Esophagus squamous epithelium (tissue), 5 donors: ENCODE data around the gene SAA2. TPM values are rescaled to one million over a fixed set of nuclear protein-coding genes. Genes with fewer than 3 reads are reported as not detected.
"Not testable (repeated sequence)": the region's sequence is repeated elsewhere in the genome, so short reads cannot be mapped to it uniquely, and the experiment has no call there.

Source experiments
- DNase-seq: peaks from one replicate; lab custom pipeline; 2025; lab: John Stamatoyannopoulos, UW
- H3K27ac ChIP-seq, 4 donors: fragments of 200-600 bp; sonication (generic); one replicate each; pipeline ENCODE4 v1.5.1; 2016 to 2019; ENCODE audit warnings: mild to moderate bottlenecking in 1 of 4
- H3K27me3 ChIP-seq, 4 donors: fragments of 200-600 bp; sonication (generic); 1 replicate in 3 of 4; 2 replicates in 1 of 4; pipeline versions ENCODE4 v1.5.1 to v1.6.0; 2017 to 2021; ENCODE audit warnings: antibody characterized with exemption in 1 of 4
- H3K36me3 ChIP-seq, 3 donors: fragments of 200-600 bp; sonication (generic); one replicate each; pipeline ENCODE4 v1.5.1; 2016 to 2019
- H3K4me1 ChIP-seq, 3 donors: fragments of 200-600 bp; sonication (generic); one replicate each; pipeline ENCODE4 v1.5.1; 2017 to 2019
- H3K4me3 ChIP-seq, 4 donors: fragments of 200-600 bp; sonication (generic); 1 replicate in 3 of 4; 2 replicates in 1 of 4; pipeline ENCODE4 v1.5.1; 2016 to 2019; ENCODE audit warnings: mild to moderate bottlenecking in 2 of 4, moderate library complexity in 1 of 4
- H3K9me3 ChIP-seq, 3 donors: fragments of 200-600 bp; sonication (generic); one replicate each; pipeline ENCODE4 v1.5.1; 2016 to 2019
- CTCF ChIP-seq, 6 experiments: fragments of 450-650 bp in 4 of 6; fragments of 200-600 bp in 2 of 6; sonication (generic) in 2 of 6; IDR thresholded peaks; one replicate each; pipeline ENCODE4 v1.5.1; 2016 to 2019; ENCODE audit warnings: antibody characterized with exemption in 6 of 6, mild to moderate bottlenecking in 4 of 6, moderate library complexity in 4 of 6
- POLR2A ChIP-seq, 4 donors: fragments of 450-650 bp; IDR thresholded peaks; one replicate each; pipeline ENCODE4 v1.6.1; 2017; ENCODE audit warnings: antibody characterized with exemption in 4 of 4, mild to moderate bottlenecking in 4 of 4, moderate library complexity in 3 of 4
- WGBS, 2 donors: methylation state at CpG; one replicate each; pipeline ENCODE4 v1.1.5; 2018; 5-methylcytosine and 5-hydroxymethylcytosine counted together
- intact Hi-C: fragments of 100-400 bp; cut with DNase I; formaldehyde crosslinking; loops from one replicate; pipeline ENCODE4 v1.15.0; 2022
- total RNA-seq, 4 donors: library from RNA; depleted of rRNA; stranded (reverse); fragments of >200 nt; gene quantifications; one replicate each; pipeline ENCODE4 v1.1.0, GENCODE V29; 2016
- donor health status: DM: yes; HTN: yes; CAD: no.

The SAA2 gene
- total RNA-seq, 4 donors from 2014 or later = 5.4 to 79.8 (median 12.9) TPM; not detected in 1

- Histone ChIP-seq H3K4me1 (no peaks in the 10 kb centered on the region), H3K9me3 (no peaks in the 10 kb centered on the region), H3K27me3 (no peaks in the 10 kb centered on the region), H3K27ac (no peak overlapping the region), H3K4me3 (no peak overlapping the region), H3K36me3 (peaks cover 7 to 94% (median 21%) of the 10 kb centered on the region in 3 donors)
- intact Hi-C loops = no loop called here
- TF ChIP-seq CTCF (IDR thresholded peaks at IDR 0.05) (no peak), POLR2A (IDR thresholded peaks at IDR 0.05) (no peak)
- WGBS, 2 donors = 92 to 93% methylated on average over 2 of the region's 2 CpGs
- no peak for DNase-seq
Measured at GRCh38 chr11:18282626-18283025, 34.2 kb upstream of the SAA2 start.

- 58 to 60% methylated on average over 4 of the region's 4 CpGs for WGBS, 2 donors
- TF ChIP-seq POLR2A (IDR thresholded peaks at IDR 0.05) (no peak), CTCF (IDR thresholded peaks at IDR 0.05) (no peak)
- Histone ChIP-seq H3K27me3 (no peaks in the 10 kb centered on the region), H3K4me1 (no peaks in the 10 kb centered on the region), H3K36me3 (peaks cover 0 to 82% (median 12%) of the 10 kb centered on the region in 3 donors), H3K9me3 (no peaks in the 10 kb centered on the region), H3K27ac (no peak overlapping the region), H3K4me3 (no peak overlapping the region)
- intact Hi-C loops = no loop called here
- DNase-seq = no peak
Measured at GRCh38 chr11:18280438-18281045, 32.1 kb upstream of the SAA2 start.

GRCh38 chr11:18277565-18278271 is 29.2 kb upstream of the SAA2 start:
- no peak for DNase-seq
- peaks cover 0 to 60% (median 9%) of the 10 kb centered on the region in 3 donors for H3K36me3 ChIP-seq
- H3K27ac ChIP-seq = peak overlapping the region in 2 of 4 donors; percentile 21 to 26
- TF ChIP-seq CTCF (IDR thresholded peaks at IDR 0.05) (no peak), POLR2A (IDR thresholded peaks at IDR 0.05) (no peak)
- WGBS, 2 donors = 81 to 86% methylated on average over 5 of the region's 5 CpGs
- H3K9me3 ChIP-seq = no peaks in the 10 kb centered on the region
- no peak overlapping the region for H3K4me3 ChIP-seq
- no peaks in the 10 kb centered on the region for H3K27me3 ChIP-seq
- intact Hi-C loops = no loop called here
- H3K4me1 ChIP-seq = no peaks in the 10 kb centered on the region

GRCh38 chr11:18271206-18271605 is 22.7 kb upstream of the SAA2 start:
- no peaks in the 10 kb centered on the region for H3K9me3 ChIP-seq
- no peak overlapping the region for H3K4me3 ChIP-seq
- no peak for DNase-seq
- H3K36me3 ChIP-seq = peaks cover 0 to 9% (median 0%) of the 10 kb centered on the region in 3 donors
- H3K27me3 ChIP-seq = no peaks in the 10 kb centered on the region
- no peak overlapping the region for H3K27ac ChIP-seq
- no peaks in the 10 kb centered on the region for H3K4me1 ChIP-seq
- no peak for TF ChIP-seq POLR2A (IDR thresholded peaks at IDR 0.05)
- no peak for TF ChIP-seq CTCF (IDR thresholded peaks at IDR 0.05)
- WGBS, 2 donors = 65 to 91% methylated on average over 4 of the region's 4 CpGs
- intact Hi-C loops = no loop called here

- Histone ChIP-seq H3K9me3 (no peaks in the 10 kb centered on the region), H3K36me3 (peaks cover 0 to under 1% (median 0%) of the 10 kb centered on the region in 3 donors), H3K27ac (no peak overlapping the region), H3K4me3 (no peak overlapping the region), H3K27me3 (no peaks in the 10 kb centered on the region), H3K4me1 (peaks cover 0 to 4% (median 0%) of the 10 kb centered on the region in 3 donors)
- intact Hi-C loops = no loop called here
- WGBS, 2 donors = 74 to 89% methylated on average over 4 of the region's 4 CpGs
- TF ChIP-seq CTCF (IDR thresholded peaks at IDR 0.05) (no peak), POLR2A (IDR thresholded peaks at IDR 0.05) (no peak)
- DNase-seq = no peak
Measured at GRCh38 chr11:18270102-18270501, 21.6 kb upstream of the SAA2 start.

GRCh38 chr11:18269252-18269651 is 20.8 kb upstream of the SAA2 start:
- intact Hi-C loops, H3K9me3 ChIP-seq, H3K4me3 ChIP-seq, H3K27ac ChIP-seq, H3K36me3 ChIP-seq, H3K4me1 ChIP-seq, H3K27me3 ChIP-seq, DNase-seq: not testable (repeated sequence)
- 40% methylated on average over 2 of the region's 5 CpGs; no CpG with 5 or more reads in 1 of the 2 donors for WGBS, 2 donors

GRCh38 chr11:18267335-18268133 is 19.1 kb upstream of the SAA2 start:
- DNase-seq, intact Hi-C loops: not testable (repeated sequence)

More at GRCh38 chr11:18267335-18268133, 19.1 kb upstream of the SAA2 start:
- H3K36me3 ChIP-seq, H3K27me3 ChIP-seq, H3K4me1 ChIP-seq, H3K9me3 ChIP-seq: not testable (repeated sequence)
- Histone ChIP-seq H3K27ac (peak overlapping the region in 1 of 4 donors; percentile 21), H3K4me3 (peak overlapping the region in 1 of 4 donors; percentile 9)
- WGBS, 2 donors = 58% methylated on average over 7 of the region's 10 CpGs; no CpG with 5 or more reads in 1 of the 2 donors
